CD14-positive monocyte (primary cell): ENCODE measurements around the gene CD55. TPM values are rescaled to one million over a fixed set of nuclear protein-coding genes. Genes with fewer than 3 reads are reported as not detected.

Experiments used
- DNase-seq, 3 donors: peaks; one replicate each; pipeline ENCODE4 v3.0.0-alpha.2; 2011 to 2022
- H2AFZ ChIP-seq: 2 replicates; pipeline ENCODE4 v1.6.0; 2012; ENCODE audit warnings: mild to moderate bottlenecking, low read depth, low read length, inconsistent platforms; ENCODE audit not compliant: insufficient read depth, poor library complexity, severe bottlenecking
- H3K27ac ChIP-seq, 2 donors: 1 replicate in 1 of 2; 2 replicates in 1 of 2; pipeline ENCODE4 v1.5.1; 2012 to 2013; ENCODE audit warnings: low read length in 2 of 2, control low read depth in 1 of 2, inconsistent platforms in 1 of 2, low read depth in 1 of 2, mild to moderate bottlenecking in 1 of 2
- H3K27me3 ChIP-seq, 2 donors: one replicate each; pipeline versions ENCODE4 v1.6.0 to v1.6.1; 2011 to 2013; ENCODE audit warnings: low read length in 2 of 2; ENCODE audit not compliant: control insufficient read depth in 2 of 2, insufficient read depth in 2 of 2
- H3K36me3 ChIP-seq, 2 donors: replicated peaks in 1 of 2; 1 replicate in 1 of 2; 2 replicates in 1 of 2; pipeline versions ENCODE4 v1.5.1 to v1.6.1; 2012 to 2013; ENCODE audit warnings: low read length in 2 of 2, control low read depth in 1 of 2, inconsistent platforms in 1 of 2, mild to moderate bottlenecking in 1 of 2; ENCODE audit not compliant: insufficient read depth in 2 of 2, control insufficient read depth in 1 of 2
- H3K4me1 ChIP-seq, 2 donors: 1 replicate in 1 of 2; 2 replicates in 1 of 2; pipeline versions ENCODE4 v1.5.1 to v1.6.1; 2012 to 2013; ENCODE audit warnings: low read length in 2 of 2, control low read depth in 1 of 2, inconsistent platforms in 1 of 2, mild to moderate bottlenecking in 1 of 2, moderate library complexity in 1 of 2; ENCODE audit not compliant: insufficient read depth in 2 of 2, control insufficient read depth in 1 of 2
- H3K4me2 ChIP-seq: replicated peaks from 2 replicates; pipeline ENCODE3; 2012; ENCODE audit warnings: low read length, moderate library complexity, mild to moderate bottlenecking; ENCODE audit not compliant: poor library complexity, severe bottlenecking; ENCODE audit errors: extremely low read depth
- H3K4me3 ChIP-seq, 3 experiments: fragments of 200-600 bp in 1 of 3; sonication (generic) in 1 of 3; replicated peaks in 1 of 3; 1 replicate in 2 of 3; 2 replicates in 1 of 3; pipeline ENCODE4 v1.5.1; 2011 to 2013; ENCODE audit warnings: low read length in 3 of 3, mild to moderate bottlenecking in 3 of 3, control low read depth in 2 of 3, low read depth in 2 of 3, inconsistent platforms in 1 of 3, moderate library complexity in 1 of 3
- H3K79me2 ChIP-seq: 2 replicates; pipeline ENCODE4 v1.6.0; 2012; ENCODE audit warnings: mild to moderate bottlenecking, control low read depth, inconsistent platforms, low read length, moderate library complexity; ENCODE audit not compliant: insufficient read depth
- H3K9ac ChIP-seq: 2 replicates; pipeline ENCODE4 v1.6.0; 2017; ENCODE audit warnings: low read length, mild to moderate bottlenecking; ENCODE audit not compliant: insufficient read depth, poor library complexity, severe bottlenecking
- H3K9me3 ChIP-seq, 2 donors: replicated peaks in 1 of 2; 1 replicate in 1 of 2; 2 replicates in 1 of 2; pipeline versions ENCODE4 v1.5.1 to v1.6.1; 2012 to 2013; ENCODE audit warnings: low read length in 2 of 2, control low read depth in 1 of 2; ENCODE audit not compliant: control insufficient read depth in 1 of 2, insufficient read depth in 1 of 2
- H4K20me1 ChIP-seq: 2 replicates; pipeline ENCODE4 v1.6.0; 2012; ENCODE audit warnings: mild to moderate bottlenecking, low read length, control low read depth, moderate library complexity; ENCODE audit not compliant: insufficient read depth
- H3K27ac Mint-ChIP-seq, 7 donors: one replicate each; pipeline ENCODE4 v1.8.0; 2020; ENCODE audit warnings: mild to moderate bottlenecking in 7 of 7, mixed read lengths in 7 of 7, moderate library complexity in 6 of 7, inconsistent platforms in 2 of 7
- H3K27me3 Mint-ChIP-seq, 3 donors: one replicate each; pipeline ENCODE4 v1.8.0; 2021 to 2022; ENCODE audit warnings: low read depth in 3 of 3, mild to moderate bottlenecking in 3 of 3, mixed read lengths in 3 of 3, moderate library complexity in 3 of 3, inconsistent platforms in 1 of 3
- H3K36me3 Mint-ChIP-seq, 2 donors: one replicate each; pipeline ENCODE4 v1.8.0; 2020; ENCODE audit warnings: mixed read lengths in 2 of 2, inconsistent platforms in 1 of 2, mild to moderate bottlenecking in 1 of 2
- H3K4me1 Mint-ChIP-seq: one replicate; pipeline ENCODE4 v1.8.0; 2020; ENCODE audit warnings: mild to moderate bottlenecking, mixed read lengths
- H3K4me3 Mint-ChIP-seq, 2 donors: one replicate each; pipeline ENCODE4 v1.8.0; 2020; ENCODE audit warnings: mild to moderate bottlenecking in 2 of 2, mixed read lengths in 2 of 2, moderate library complexity in 1 of 2
- H3K9me3 Mint-ChIP-seq, 7 donors: one replicate each; pipeline ENCODE4 v1.8.0; 2020 to 2022; ENCODE audit warnings: mixed read lengths in 7 of 7, mild to moderate bottlenecking in 6 of 7, moderate library complexity in 6 of 7, inconsistent platforms in 2 of 7
- WGBS: methylation state at CpG from one replicate; pipeline ENCODE4 v1.1.5; 2013; ENCODE audit warnings: missing lambda C conversion rate; ENCODE audit not compliant: insufficient coverage; 5-methylcytosine and 5-hydroxymethylcytosine counted together
- intact Hi-C, 2 donors: fragments of 100-400 bp; cut with micrococcal nuclease; formaldehyde crosslinking; loops; one replicate each; pipeline versions ENCODE4 v1.15.0 to v1.15.1; 2023
- polyA plus RNA-seq, 3 donors: library from polyadenylated mRNA; depleted of rRNA in 1 of 3; unstranded in 2 of 3; stranded (reverse) in 1 of 3; fragments of 300-500 nt in 2 of 3; fragments of >200 nt in 1 of 3; fragmentation: Illumina TruSeq in 2 of 3; gene quantifications; 1 replicate in 2 of 3; 2 replicates in 1 of 3; pipeline ENCODE4 v1.2.3, GENCODE V29; 2012 to 2021
- TF ChIP-seq, protein P1 (sequence below): fragments of 200-600 bp; IDR thresholded peaks from one replicate; pipeline ENCODE4 v1.8.0; 2022; ENCODE audit warnings: antibody characterized with exemption, mild to moderate bottlenecking

Gene CD55
- polyA plus RNA-seq, 3 donors = 171 to 221 (median 182) TPM

DNA sequence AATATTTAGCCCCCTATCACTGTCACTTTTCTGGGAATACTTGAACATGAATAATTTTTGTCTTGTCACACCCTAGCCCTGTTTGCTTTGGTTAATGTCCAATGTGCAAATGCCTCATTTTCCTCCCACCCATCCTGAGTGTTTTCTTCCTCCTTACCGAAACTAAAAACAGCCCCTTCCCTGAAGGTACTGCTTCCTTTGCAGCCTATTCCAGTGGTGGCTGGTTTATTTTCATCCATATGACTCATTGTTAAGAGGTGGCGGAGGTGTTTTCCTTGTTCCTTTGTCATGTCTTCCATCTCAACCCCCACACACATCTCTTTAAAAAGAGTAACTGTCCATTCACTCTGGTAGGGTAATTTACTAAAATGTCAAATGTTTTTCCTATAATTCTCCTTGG, 40.4 kb downstream of the CD55 start:
- H3K36me3 ChIP-seq = peaks cover 56 to 93% of the 10 kb centered on the region in 2 donors

DNA sequence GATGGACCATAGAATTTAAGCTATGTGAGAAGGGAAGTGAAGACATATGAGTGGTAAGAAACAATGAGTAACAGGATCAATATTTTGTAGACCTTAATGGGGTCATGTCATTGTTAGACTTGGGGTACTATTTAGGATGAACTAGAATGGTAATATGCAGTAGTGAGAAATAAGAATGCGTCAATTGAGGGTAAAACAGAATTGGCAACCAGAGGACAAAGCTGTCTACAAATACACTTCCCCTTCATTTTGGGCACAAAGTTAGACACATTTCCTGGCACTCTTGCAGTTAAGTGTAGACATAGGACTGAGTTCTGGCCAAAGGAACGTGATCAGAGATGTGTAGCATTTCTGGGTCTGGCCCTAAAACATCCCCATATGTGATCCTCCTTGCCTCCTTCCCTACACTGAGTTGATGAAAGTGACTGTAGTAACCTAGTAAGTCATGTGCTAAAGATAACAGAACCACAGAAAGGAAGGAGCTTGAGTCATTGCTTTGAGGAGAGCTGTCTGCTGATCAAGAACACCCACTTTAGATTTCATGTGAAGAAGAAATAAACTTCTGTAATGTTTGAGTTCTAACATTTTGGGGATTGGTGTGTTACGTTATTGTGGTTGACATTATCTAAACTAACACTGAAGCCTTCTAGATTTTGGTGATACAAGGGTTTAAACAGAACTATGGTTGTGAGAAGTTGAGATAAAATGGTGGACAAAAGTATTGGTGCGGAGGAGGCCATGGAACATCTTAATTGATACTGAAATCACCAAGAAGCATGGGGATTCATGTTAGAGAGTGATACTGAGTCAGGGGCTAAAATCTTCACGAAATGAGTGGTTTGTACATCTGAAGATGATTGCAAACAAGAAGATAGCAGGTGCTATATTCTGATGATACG, 41.7 kb downstream of the CD55 start:
- no peak overlapping the region for H3K4me3 Mint-ChIP-seq
- H3K9me3 Mint-ChIP-seq = no peaks in the 10 kb centered on the region
- H2AFZ ChIP-seq = no peak overlapping the region
- H3K4me1 ChIP-seq = no peaks in the 10 kb centered on the region
- intact Hi-C loops = no loop called here
- H3K27ac ChIP-seq = peak overlapping the region in 1 of 2 donors; percentile 7
- no peaks in the 10 kb centered on the region for H3K79me2 ChIP-seq
- no peaks in the 10 kb centered on the region for H3K27me3 ChIP-seq
- H3K4me3 ChIP-seq = no peak overlapping the region
- no peaks in the 10 kb centered on the region for H3K4me1 Mint-ChIP-seq
- peak; percentile 16 to 64 (median 20) for DNase-seq
- 95% methylated on average over 2 of the region's 6 CpGs for WGBS
- no peaks in the 10 kb centered on the region for H3K27me3 Mint-ChIP-seq
- H4K20me1 ChIP-seq = peaks cover 77% of the 10 kb centered on the region
- H3K4me2 ChIP-seq = no peak overlapping the region
- TF ChIP-seq, protein P1, sequence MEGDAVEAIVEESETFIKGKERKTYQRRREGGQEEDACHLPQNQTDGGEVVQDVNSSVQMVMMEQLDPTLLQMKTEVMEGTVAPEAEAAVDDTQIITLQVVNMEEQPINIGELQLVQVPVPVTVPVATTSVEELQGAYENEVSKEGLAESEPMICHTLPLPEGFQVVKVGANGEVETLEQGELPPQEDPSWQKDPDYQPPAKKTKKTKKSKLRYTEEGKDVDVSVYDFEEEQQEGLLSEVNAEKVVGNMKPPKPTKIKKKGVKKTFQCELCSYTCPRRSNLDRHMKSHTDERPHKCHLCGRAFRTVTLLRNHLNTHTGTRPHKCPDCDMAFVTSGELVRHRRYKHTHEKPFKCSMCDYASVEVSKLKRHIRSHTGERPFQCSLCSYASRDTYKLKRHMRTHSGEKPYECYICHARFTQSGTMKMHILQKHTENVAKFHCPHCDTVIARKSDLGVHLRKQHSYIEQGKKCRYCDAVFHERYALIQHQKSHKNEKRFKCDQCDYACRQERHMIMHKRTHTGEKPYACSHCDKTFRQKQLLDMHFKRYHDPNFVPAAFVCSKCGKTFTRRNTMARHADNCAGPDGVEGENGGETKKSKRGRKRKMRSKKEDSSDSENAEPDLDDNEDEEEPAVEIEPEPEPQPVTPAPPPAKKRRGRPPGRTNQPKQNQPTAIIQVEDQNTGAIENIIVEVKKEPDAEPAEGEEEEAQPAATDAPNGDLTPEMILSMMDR = no peak
- no peak overlapping the region for H3K27ac Mint-ChIP-seq
- peaks cover 31 to 34% of the 10 kb centered on the region in 2 donors for H3K36me3 Mint-ChIP-seq
- H3K9ac ChIP-seq = no peak overlapping the region
- H3K9me3 ChIP-seq = no peaks in the 10 kb centered on the region
- peaks cover 61 to 91% of the 10 kb centered on the region in 2 donors for H3K36me3 ChIP-seq

More for the DNA sequence above, 40.4 kb downstream of the CD55 start:
- no peak for DNase-seq
- no peaks in the 10 kb centered on the region for H3K4me1 Mint-ChIP-seq
- Histone ChIP-seq H4K20me1 (peaks cover 89% of the 10 kb centered on the region), H3K9ac (no peak overlapping the region), H3K27me3 (no peaks in the 10 kb centered on the region), H3K4me3 (no peak overlapping the region), H3K27ac (peak overlapping the region in 1 of 2 donors; percentile 1), H3K9me3 (no peaks in the 10 kb centered on the region), H3K4me2 (no peak overlapping the region), H3K79me2 (no peaks in the 10 kb centered on the region), H3K4me1 (no peaks in the 10 kb centered on the region), H2AFZ (no peak overlapping the region)
- intact Hi-C loops = no loop called here
- H3K27ac Mint-ChIP-seq = no peak overlapping the region
- H3K27me3 Mint-ChIP-seq = no peaks in the 10 kb centered on the region
- peaks cover 33 to 39% of the 10 kb centered on the region in 2 donors for H3K36me3 Mint-ChIP-seq
- H3K4me3 Mint-ChIP-seq = no peak overlapping the region
- WGBS = no CpG with 5 or more reads among the region's 2 CpGs
- TF ChIP-seq, protein P1 = no peak
- H3K9me3 Mint-ChIP-seq = no peaks in the 10 kb centered on the region
